Measurements from ENCODE around the gene SERAC1.

- no peak for TF ChIP-seq MXI1 (IDR thresholded peaks at IDR 0.05; ENCODE audit: borderline replicate concordance, low read depth, low read length)
- TF ChIP-seq, protein P1, sequence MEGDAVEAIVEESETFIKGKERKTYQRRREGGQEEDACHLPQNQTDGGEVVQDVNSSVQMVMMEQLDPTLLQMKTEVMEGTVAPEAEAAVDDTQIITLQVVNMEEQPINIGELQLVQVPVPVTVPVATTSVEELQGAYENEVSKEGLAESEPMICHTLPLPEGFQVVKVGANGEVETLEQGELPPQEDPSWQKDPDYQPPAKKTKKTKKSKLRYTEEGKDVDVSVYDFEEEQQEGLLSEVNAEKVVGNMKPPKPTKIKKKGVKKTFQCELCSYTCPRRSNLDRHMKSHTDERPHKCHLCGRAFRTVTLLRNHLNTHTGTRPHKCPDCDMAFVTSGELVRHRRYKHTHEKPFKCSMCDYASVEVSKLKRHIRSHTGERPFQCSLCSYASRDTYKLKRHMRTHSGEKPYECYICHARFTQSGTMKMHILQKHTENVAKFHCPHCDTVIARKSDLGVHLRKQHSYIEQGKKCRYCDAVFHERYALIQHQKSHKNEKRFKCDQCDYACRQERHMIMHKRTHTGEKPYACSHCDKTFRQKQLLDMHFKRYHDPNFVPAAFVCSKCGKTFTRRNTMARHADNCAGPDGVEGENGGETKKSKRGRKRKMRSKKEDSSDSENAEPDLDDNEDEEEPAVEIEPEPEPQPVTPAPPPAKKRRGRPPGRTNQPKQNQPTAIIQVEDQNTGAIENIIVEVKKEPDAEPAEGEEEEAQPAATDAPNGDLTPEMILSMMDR (conservative IDR thresholded peaks at IDR 0.05; ENCODE audit: low read depth, low read length) = no peak
Observed at GRCh38 chr6:158092806-158093205, 75.3 kb downstream of the SERAC1 start.

Measured in IMR-90 (cell line).